ENCODE data around the gene KRT6B.
A peak's percentile ranks its signal among the peaks of the same experiment; 100 is the strongest.
"Not testable (repeated sequence)": the region's sequence is repeated elsewhere in the genome, so short reads cannot be mapped to it uniquely, and the experiment has no call there.

Gene KRT6B

DNA sequence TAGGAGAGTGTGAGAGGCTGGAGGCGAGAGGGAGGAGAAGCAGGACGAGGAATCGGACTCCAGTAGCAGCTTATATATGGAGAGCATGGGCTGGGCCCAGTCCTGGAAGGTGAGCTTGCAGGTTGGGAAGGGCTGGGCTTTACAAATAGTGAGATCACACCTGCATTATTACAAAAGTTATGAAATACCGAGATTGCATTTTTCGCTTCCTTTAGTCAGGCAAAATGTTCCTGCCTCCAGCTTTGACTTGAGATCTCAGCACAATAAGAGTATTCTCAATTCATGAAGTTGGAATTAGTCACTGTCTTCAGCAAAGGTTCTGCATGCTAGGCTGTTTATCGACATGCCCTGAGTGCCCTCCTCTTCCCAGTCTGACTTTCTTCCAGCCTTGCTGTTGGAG, at the start of gene KRT6B:
Gene KRT6B, minus strand, starts transcription at position 46 of the 400 bp plus-strand sequence. CDS start 68 bp downstream, outside the sequence.
- Mint-ChIP-seq H3K4me1 (no peaks in the 10 kb centered on the region), H3K27me3 (peaks cover 30% of the 10 kb centered on the region), H3K4me3 (no peak within 1 kb of the TSS), H3K9me3 (no peaks in the 10 kb centered on the region), H3K27ac (no peak within 1 kb of the TSS)
- DNase-seq (no peak), ATAC-seq (no peak)

GRCh38 chr12:52501490-52501889, 49.5 kb upstream of the KRT6B start:
- no peaks in the 10 kb centered on the region for H3K9me3 Mint-ChIP-seq
- ATAC-seq (no peak), DNase-seq (no peak)
- no peak overlapping the region for H3K27ac Mint-ChIP-seq
- no peak overlapping the region for H3K4me3 Mint-ChIP-seq
- H3K4me1 Mint-ChIP-seq = no peaks in the 10 kb centered on the region
- H3K27me3 Mint-ChIP-seq = peaks cover 28% of the 10 kb centered on the region

DNA sequence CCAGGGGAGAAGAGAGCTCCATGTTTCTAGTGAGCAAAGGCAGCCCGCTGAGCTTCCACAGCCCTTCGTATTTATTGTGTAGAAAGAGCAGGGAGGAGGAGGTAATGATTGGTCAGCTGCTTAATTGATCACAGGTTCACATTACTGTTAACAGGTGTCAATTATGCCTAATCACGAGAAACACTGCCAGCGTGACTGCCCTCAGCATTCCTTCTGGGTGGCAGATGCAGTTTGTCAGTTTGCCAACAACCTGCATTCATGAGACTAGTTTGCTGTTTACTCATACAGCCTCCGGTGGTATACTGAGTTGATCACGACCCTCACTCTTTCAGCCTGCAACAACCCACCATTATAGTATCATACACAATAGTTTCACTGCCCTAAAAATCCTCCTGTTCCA, 48.6 kb upstream of the KRT6B start:
- peaks cover 20% of the 10 kb centered on the region for H3K27me3 Mint-ChIP-seq
- not testable (repeated sequence) for H3K27ac Mint-ChIP-seq, H3K4me1 Mint-ChIP-seq, H3K4me3 Mint-ChIP-seq, DNase-seq, ATAC-seq, H3K9me3 Mint-ChIP-seq

GRCh38 chr12:52499806-52500560, 48.0 kb upstream of the KRT6B start:
- no peak for ATAC-seq
- Mint-ChIP-seq H3K9me3 (no peaks in the 10 kb centered on the region), H3K27ac (no peak overlapping the region), H3K4me1 (peaks cover 5% of the 10 kb centered on the region), H3K27me3 (peaks cover 20% of the 10 kb centered on the region), H3K4me3 (no peak overlapping the region)
- no peak for DNase-seq

DNA sequence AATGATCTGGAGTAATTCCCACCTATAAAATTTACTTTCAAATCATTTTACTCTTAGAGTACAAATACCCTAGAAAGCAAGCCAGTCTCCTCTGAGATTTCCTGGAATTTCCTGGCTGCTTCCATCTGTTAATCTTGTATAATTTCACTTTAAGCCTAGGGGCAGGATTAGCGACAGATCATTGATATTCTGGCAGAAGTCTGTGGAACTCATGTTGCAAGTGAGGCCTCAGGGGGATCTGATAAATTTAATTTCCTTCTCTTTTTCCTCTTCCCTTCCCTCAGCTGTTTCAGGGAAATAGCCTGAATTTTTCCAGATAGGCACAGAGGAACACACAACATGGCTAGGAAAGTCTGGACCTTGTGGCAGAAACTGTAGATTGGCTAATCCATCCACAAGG, 47.0 kb upstream of the KRT6B start:
- H3K4me1 Mint-ChIP-seq = peaks cover 5% of the 10 kb centered on the region
- H3K27me3 Mint-ChIP-seq = peaks cover 27% of the 10 kb centered on the region
- H3K4me3 Mint-ChIP-seq = no peak overlapping the region
- no peaks in the 10 kb centered on the region for H3K9me3 Mint-ChIP-seq
- H3K27ac Mint-ChIP-seq = no peak overlapping the region
- no peak for DNase-seq
- ATAC-seq = no peak

DNA sequence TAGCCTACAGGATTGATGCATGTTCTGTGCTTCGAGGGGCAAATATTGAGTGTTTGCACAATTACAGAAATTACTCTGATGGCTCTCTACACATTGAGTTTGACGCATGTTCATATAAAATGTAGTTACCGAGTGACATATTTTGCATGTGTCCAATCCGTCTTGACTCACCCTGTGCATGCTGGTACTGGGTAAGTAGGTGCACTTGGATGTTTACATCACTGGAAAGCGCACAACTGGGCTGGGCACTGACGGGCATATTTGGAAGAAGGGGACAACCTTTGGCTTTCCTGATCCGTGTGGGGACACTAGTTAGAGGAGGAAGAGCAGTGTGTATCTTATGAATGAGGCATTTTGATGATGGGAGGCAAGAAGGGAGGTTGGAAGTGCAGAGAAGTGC, 46.0 kb upstream of the KRT6B start:
- peaks cover 35% of the 10 kb centered on the region for H3K27me3 Mint-ChIP-seq
- H3K27ac Mint-ChIP-seq = no peak overlapping the region
- no peak for ATAC-seq
- no peak overlapping the region for H3K4me3 Mint-ChIP-seq
- H3K9me3 Mint-ChIP-seq = no peaks in the 10 kb centered on the region
- H3K4me1 Mint-ChIP-seq = peaks cover 5% of the 10 kb centered on the region
- DNase-seq = no peak

DNA sequence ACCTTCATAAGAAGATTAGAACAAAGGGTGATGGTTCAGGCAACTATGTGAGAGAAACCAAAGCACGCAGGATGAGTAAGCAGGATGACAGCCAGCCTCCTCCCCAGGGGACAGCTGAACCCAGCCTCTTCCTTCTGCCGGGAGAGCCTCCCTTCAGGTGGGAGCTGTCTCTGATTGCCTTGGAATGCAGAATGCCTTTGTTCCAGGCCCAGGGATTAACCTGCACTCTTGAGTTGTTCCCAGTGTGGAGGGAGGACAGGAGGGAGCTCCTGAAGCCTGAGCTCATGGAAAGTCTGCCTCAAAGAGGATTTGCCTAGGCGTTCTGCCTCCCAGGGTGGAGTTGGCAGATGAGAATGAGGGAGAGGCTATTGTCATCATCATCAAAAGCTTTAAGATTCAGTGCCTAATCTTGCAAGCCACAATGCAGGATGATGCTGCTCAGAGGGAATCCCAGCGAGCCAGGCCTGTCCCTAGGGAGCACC, 44.7 kb upstream of the KRT6B start:
- H3K9me3 Mint-ChIP-seq = no peaks in the 10 kb centered on the region
- H3K27me3 Mint-ChIP-seq = peaks cover 47% of the 10 kb centered on the region
- ATAC-seq = no peak
- no peak for DNase-seq
- H3K4me3 Mint-ChIP-seq = no peak overlapping the region
- peaks cover 5% of the 10 kb centered on the region for H3K4me1 Mint-ChIP-seq
- no peak overlapping the region for H3K27ac Mint-ChIP-seq

GRCh38 chr12:52496054-52496453, 44.1 kb upstream of the KRT6B start:
- Mint-ChIP-seq H3K4me1 (peaks cover 5% of the 10 kb centered on the region), H3K27ac (peak overlapping the region; percentile 4 to 12), H3K27me3 (peaks cover 53% of the 10 kb centered on the region), H3K9me3 (no peaks in the 10 kb centered on the region), H3K4me3 (no peak overlapping the region)
- no peak for DNase-seq
- ATAC-seq = no peak

DNA sequence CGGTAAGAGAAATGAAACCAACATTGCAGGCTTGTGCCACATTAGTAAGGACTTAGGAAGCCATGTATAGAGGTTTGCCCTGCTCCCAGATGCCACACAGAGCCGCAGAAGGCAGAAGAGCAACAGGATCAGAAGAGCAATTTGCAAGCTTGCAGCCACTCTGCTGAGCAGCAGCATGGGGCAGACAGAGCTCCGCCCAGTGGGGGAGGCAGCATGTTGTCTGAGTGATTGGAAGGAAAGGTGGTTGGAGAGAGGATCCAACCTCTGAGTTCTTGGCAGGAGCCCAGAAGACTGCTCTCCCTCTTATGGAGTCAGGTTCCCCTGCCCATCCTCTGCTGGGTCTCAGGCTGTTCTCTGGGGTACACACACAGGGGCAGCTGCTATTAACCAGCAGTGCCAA, 43.4 kb upstream of the KRT6B start:
- ATAC-seq (no peak), DNase-seq (no peak)
- Mint-ChIP-seq H3K27me3 (peaks cover 60% of the 10 kb centered on the region), H3K9me3 (no peaks in the 10 kb centered on the region), H3K27ac (peak overlapping the region in 1 of 2 donors; percentile 35), H3K4me3 (no peak overlapping the region), H3K4me1 (peaks cover 5% of the 10 kb centered on the region)

GRCh38 chr12:52494518-52494917, 42.6 kb upstream of the KRT6B start:
- no peak for ATAC-seq
- no peak overlapping the region for H3K4me3 Mint-ChIP-seq
- no peak overlapping the region for H3K27ac Mint-ChIP-seq
- peaks cover 5% of the 10 kb centered on the region for H3K4me1 Mint-ChIP-seq
- H3K9me3 Mint-ChIP-seq = no peaks in the 10 kb centered on the region
- DNase-seq = no peak
- peaks cover 63% of the 10 kb centered on the region for H3K27me3 Mint-ChIP-seq

- H3K27ac Mint-ChIP-seq = peak overlapping the region in 1 of 2 donors; percentile 5
- peaks cover 5% of the 10 kb centered on the region for H3K4me1 Mint-ChIP-seq
- DNase-seq (no peak), ATAC-seq (no peak)
- peaks cover 65% of the 10 kb centered on the region for H3K27me3 Mint-ChIP-seq
- no peak overlapping the region for H3K4me3 Mint-ChIP-seq
- no peaks in the 10 kb centered on the region for H3K9me3 Mint-ChIP-seq
These were observed 42.2 kb upstream of the KRT6B start for GRCh38 chr12:52494100-52494499.

- Mint-ChIP-seq H3K9me3 (no peaks in the 10 kb centered on the region), H3K4me1 (peaks cover 5% of the 10 kb centered on the region), H3K4me3 (no peak within 1 kb of the TSS), H3K27me3 (peaks cover 70% of the 10 kb centered on the region), H3K27ac (no peak within 1 kb of the TSS)
- no peak for ATAC-seq
- DNase-seq = no peak
These were observed 41.2 kb upstream of the KRT6B start, which contains the start of gene KRT6A for GRCh38 chr12:52493172-52493571. KRT6A (minus strand) TSS chr12:52493257; CDS start chr12:52493188, 69 bp downstream.

DNA sequence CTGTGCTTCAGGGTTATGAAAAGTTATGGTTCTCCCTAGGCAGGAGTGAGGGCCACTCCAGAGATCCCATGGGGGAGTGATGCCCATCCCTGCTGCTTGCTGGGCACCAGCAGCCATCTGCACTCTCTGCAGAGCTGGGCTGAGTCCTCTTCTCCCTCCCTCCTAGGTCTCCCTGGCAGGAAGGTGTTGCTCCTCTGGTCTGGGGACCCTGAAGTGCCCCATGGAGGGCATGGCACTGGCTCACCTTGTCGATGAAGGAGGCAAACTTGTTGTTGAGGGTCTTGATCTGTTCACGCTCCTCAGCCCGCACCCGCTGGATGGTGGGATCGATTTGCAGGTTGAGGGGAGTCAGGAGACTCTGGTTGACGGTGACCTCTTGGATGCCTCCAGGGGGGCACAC, 40.5 kb upstream of the KRT6B start:
- not testable (repeated sequence) for H3K27ac Mint-ChIP-seq, H3K4me1 Mint-ChIP-seq, H3K4me3 Mint-ChIP-seq, DNase-seq, ATAC-seq, H3K9me3 Mint-ChIP-seq
- peaks cover 70% of the 10 kb centered on the region for H3K27me3 Mint-ChIP-seq

GRCh38 chr12:52491495-52491894, 39.5 kb upstream of the KRT6B start:
- peaks cover 77% of the 10 kb centered on the region for H3K27me3 Mint-ChIP-seq
- ATAC-seq, H3K4me1 Mint-ChIP-seq, DNase-seq, H3K4me3 Mint-ChIP-seq, H3K27ac Mint-ChIP-seq, H3K9me3 Mint-ChIP-seq: not testable (repeated sequence)

GRCh38 chr12:52488736-52489135, 36.8 kb upstream of the KRT6B start:
- DNase-seq (no peak), ATAC-seq (no peak)
- Mint-ChIP-seq H3K27me3 (peaks cover 78% of the 10 kb centered on the region), H3K4me3 (no peak overlapping the region), H3K4me1 (no peaks in the 10 kb centered on the region), H3K9me3 (peaks cover 12% of the 10 kb centered on the region in 2 donors), H3K27ac (no peak overlapping the region)

DNA sequence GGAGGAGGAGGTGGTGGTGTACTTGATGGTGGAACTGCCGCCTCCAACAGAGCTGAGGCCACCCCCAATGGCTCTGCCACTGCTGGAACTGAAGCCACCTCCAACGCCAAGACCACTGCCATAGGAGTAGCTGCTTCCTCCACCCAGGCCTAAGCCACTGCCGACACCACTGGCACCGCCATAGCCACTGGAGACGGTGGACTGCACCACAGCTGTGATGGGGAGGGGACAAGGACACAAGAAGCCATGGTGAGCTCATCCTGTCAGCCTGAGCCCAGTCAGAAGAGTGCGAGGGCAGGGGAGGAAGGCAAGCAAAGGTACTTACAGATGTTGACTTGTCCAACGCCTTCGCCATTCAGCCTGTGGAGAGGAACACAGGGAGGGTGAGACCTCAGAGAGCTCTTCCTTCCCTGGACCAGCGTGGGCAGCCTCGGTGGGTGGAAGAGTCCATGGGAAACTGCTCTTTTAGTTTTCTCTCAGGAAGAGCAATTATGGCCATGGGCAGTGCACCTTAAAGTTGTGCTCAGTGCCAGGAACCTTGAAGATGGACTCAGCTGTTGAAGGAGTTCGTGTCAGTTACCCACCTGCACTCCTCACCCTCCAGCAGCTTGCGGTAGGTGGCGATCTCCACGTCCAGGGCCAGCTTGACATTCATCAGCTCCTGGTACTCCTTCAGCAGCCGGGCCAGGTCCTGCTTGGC, 35.9 kb upstream of the KRT6B start:
- not testable (repeated sequence) for H3K4me3 Mint-ChIP-seq, DNase-seq, H3K27ac Mint-ChIP-seq, ATAC-seq, H3K4me1 Mint-ChIP-seq
- Mint-ChIP-seq H3K9me3 (peaks cover 12% of the 10 kb centered on the region in 2 donors), H3K27me3 (peaks cover 81% of the 10 kb centered on the region)

Data from stimulated activated naive CD8-positive, alpha-beta T cell treated with anti-CD3 and anti-CD28 coated beads, Interleukin-15, amount 100 ng/mL, for 72 hours (primary cell).